ENCODE results near the gene IPP. TPM values are rescaled to one million over a fixed set of nuclear protein-coding genes. Genes with fewer than 3 reads are reported as not detected.
A peak's percentile ranks its signal among the peaks of the same experiment; 100 is the strongest.

Gene IPP
- total RNA-seq, 5 donors from 2014 or later (not counting 1 experiment from before 2014, with no cell fraction given): 10.0 to 14.8 (median 13.0) TPM

DNA sequence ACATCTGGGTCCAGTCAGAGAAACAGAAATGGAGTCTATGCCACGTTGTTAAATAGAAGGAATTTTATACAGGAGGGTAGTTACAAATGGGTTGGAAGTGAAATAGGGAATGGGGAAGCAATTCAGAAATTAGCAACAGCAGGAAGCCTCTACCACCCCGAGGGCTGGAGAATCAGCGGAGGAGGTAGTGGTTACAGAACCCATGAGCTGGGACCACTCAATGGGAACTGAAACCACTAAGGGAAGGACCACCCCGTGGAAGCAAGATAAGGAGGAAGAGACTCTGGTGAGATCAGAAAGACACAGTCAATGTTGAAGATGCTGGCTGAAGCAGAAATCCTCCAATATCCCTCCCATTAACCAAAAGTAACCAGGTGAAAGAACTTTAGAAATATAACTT lies 37.5 kb upstream of the IPP start:
- no peak overlapping the region for H3K27ac Mint-ChIP-seq
- no peaks in the 10 kb centered on the region for H3K36me3 ChIP-seq (ENCODE audit: control insufficient read depth in 2 of 2, extremely low read depth in 1 of 2, insufficient read depth in 1 of 2, low read length in 1 of 2)
- WGBS (ENCODE audit: insufficient coverage): 80% methylated on average over 1 of the region's 4 CpGs
- H3K27me3 ChIP-seq (replicated peaks in 1 of 2; ENCODE audit: control insufficient read depth in 2 of 2, extremely low read depth in 1 of 2, insufficient read depth in 2 of 2, low read length in 1 of 2): peaks cover 3 to 15% of the 10 kb centered on the region in 2 experiments
- ChIA-PET CTCF (no interaction called here), POLR2A (no interaction called here)
- ATAC-seq (replicated peaks in 1 of 4) (no peak), DNase-seq (peak in 1 of 35 experiments; percentile 7)
- H3K36me3 Mint-ChIP-seq: no peaks in the 10 kb centered on the region
- H3K9me3 Mint-ChIP-seq: no peaks in the 10 kb centered on the region
- no peaks in the 10 kb centered on the region for H3K9me3 ChIP-seq
- no peak overlapping the region for H3K4me3 Mint-ChIP-seq
- H3K27ac ChIP-seq (ENCODE audit: low read length): no peak overlapping the region
- no peak overlapping the region for H3K4me3 ChIP-seq (ENCODE audit: control insufficient read depth in 1 of 2, extremely low read depth in 1 of 2, low read length in 1 of 2)
- peaks cover 20 to 30% (median 30%) of the 10 kb centered on the region in 3 donors for H3K4me1 Mint-ChIP-seq
- H3K4me1 ChIP-seq (ENCODE audit: control insufficient read depth in 1 of 2, extremely low read depth in 1 of 2, insufficient read depth in 2 of 2, low read length in 2 of 2): peaks cover 6 to 25% of the 10 kb centered on the region in 2 experiments
- peaks cover 13 to 16% of the 10 kb centered on the region in 2 donors for H3K27me3 Mint-ChIP-seq

DNA sequence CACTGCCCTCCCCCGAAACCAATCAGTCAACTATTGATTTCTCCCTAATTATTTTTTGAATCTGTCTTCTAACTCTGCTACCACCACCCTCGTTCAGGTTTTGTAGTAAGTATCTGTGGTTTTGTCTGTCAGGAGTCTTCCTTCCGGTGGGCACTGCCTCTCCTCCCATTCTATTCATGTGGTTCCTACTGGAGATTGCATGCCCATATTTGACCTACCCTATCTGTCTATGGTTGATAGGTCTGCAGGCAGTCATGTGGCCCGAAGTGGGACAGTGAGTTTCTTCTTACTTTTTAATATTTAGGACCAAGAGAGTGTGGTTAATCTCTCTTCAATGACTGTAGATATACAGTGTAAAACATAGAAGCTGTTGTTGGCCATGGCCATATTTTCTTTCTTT lies 35.1 kb upstream of the IPP start:
- peaks cover 4 to 17% of the 10 kb centered on the region in 2 donors for H3K27me3 Mint-ChIP-seq
- DNase-seq: peak in 26 of 35 experiments; percentile 1 to 61 (median 12)
- no peak overlapping the region for H3K27ac Mint-ChIP-seq
- Histone ChIP-seq H3K4me3 (ENCODE audit: control insufficient read depth in 1 of 2, extremely low read depth in 1 of 2, low read length in 1 of 2) (peak overlapping the region; percentile 11 to 42), H3K36me3 (ENCODE audit: control insufficient read depth in 2 of 2, extremely low read depth in 1 of 2, insufficient read depth in 1 of 2, low read length in 1 of 2) (no peaks in the 10 kb centered on the region), H3K27ac (ENCODE audit: low read length) (no peak overlapping the region), H3K27me3 (replicated peaks in 1 of 2; ENCODE audit: control insufficient read depth in 2 of 2, extremely low read depth in 1 of 2, insufficient read depth in 2 of 2, low read length in 1 of 2) (peaks cover 3 to 15% of the 10 kb centered on the region in 2 experiments), H3K4me1 (ENCODE audit: control insufficient read depth in 1 of 2, extremely low read depth in 1 of 2, insufficient read depth in 2 of 2, low read length in 2 of 2) (peaks cover 6 to 25% of the 10 kb centered on the region in 2 experiments), H3K9me3 (no peaks in the 10 kb centered on the region)
- no CpG with 5 or more reads among the region's 4 CpGs for WGBS (ENCODE audit: insufficient coverage)
- CTCF ChIA-PET: no interaction called here
- peak overlapping the region; percentile 22 to 86 (median 65) for H3K4me3 Mint-ChIP-seq
- H3K4me1 Mint-ChIP-seq: peaks cover 20 to 30% (median 30%) of the 10 kb centered on the region in 3 donors
- ATAC-seq (replicated peaks in 1 of 4): peak; percentile 78 to 99 (median 99)
- no peaks in the 10 kb centered on the region for H3K9me3 Mint-ChIP-seq
- H3K36me3 Mint-ChIP-seq: no peaks in the 10 kb centered on the region
- POLR2A ChIA-PET: interaction anchor here in 1 of 2 donors (0.7 kb wide), 1 partner anchor 39 kb away, joined by 3 read pairs; no protein-coding TSS in a partner anchor

DNA sequence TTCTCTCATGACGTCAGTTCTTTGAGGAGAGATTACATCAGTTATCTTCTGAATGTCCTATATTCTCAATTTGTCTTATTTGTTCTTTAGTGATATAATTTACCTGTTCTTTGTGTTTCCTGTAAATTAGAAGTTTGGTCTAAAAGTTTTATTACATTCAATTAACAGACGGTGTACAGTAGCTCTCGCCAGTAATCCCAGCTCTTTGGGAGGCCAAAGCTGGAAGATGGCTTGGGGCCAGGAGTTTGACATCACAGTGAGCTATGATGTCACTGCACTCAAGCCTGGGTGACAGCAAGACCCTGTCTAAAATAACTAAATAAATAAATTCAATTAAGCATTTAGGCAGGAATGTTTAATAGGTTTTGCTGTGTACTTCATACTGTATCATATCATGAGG lies 25.3 kb upstream of the IPP start:
- Mint-ChIP-seq H3K27me3 (no peaks in the 10 kb centered on the region), H3K9me3 (no peaks in the 10 kb centered on the region), H3K4me3 (no peak overlapping the region), H3K27ac (no peak overlapping the region), H3K4me1 (no peaks in the 10 kb centered on the region), H3K36me3 (no peaks in the 10 kb centered on the region)
- Histone ChIP-seq H3K9me3 (no peaks in the 10 kb centered on the region), H3K27me3 (replicated peaks in 1 of 2; ENCODE audit: control insufficient read depth in 2 of 2, extremely low read depth in 1 of 2, insufficient read depth in 2 of 2, low read length in 1 of 2) (no peaks in the 10 kb centered on the region), H3K4me1 (ENCODE audit: control insufficient read depth in 1 of 2, extremely low read depth in 1 of 2, insufficient read depth in 2 of 2, low read length in 2 of 2) (no peaks in the 10 kb centered on the region), H3K27ac (ENCODE audit: low read length) (no peak overlapping the region), H3K36me3 (ENCODE audit: control insufficient read depth in 2 of 2, extremely low read depth in 1 of 2, insufficient read depth in 1 of 2, low read length in 1 of 2) (no peaks in the 10 kb centered on the region), H3K4me3 (ENCODE audit: control insufficient read depth in 1 of 2, extremely low read depth in 1 of 2, low read length in 1 of 2) (no peak overlapping the region)
- no CpG with 5 or more reads among the region's 3 CpGs for WGBS (ENCODE audit: insufficient coverage)
- no peak for ATAC-seq (replicated peaks in 1 of 4)
- ChIA-PET POLR2A (no interaction called here), CTCF (no interaction called here)
- no peak for DNase-seq

DNA sequence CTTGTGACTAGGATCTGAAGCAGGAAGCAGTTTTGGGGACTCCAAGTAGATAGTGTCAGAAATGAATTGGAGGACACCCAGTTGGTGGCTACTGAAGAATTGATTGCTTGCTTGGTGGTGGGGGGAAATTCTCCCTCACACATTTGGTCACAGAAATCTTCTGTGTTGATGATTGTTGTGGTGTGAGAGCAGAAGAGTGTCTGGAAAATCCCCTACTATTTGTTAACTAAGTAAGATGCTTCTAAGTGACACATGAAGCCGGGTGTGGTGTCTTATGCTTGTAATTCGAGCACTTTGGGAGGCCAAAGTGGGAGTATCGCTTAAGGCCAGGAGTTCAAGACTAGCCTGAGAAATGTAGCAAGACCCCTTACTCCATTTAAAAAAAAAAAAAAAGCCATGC lies 22.5 kb upstream of the IPP start:
- Mint-ChIP-seq H3K4me3 (no peak overlapping the region), H3K36me3 (no peaks in the 10 kb centered on the region), H3K27me3 (no peaks in the 10 kb centered on the region), H3K9me3 (no peaks in the 10 kb centered on the region), H3K4me1 (no peaks in the 10 kb centered on the region), H3K27ac (no peak overlapping the region)
- no CpG with 5 or more reads among the region's 3 CpGs for WGBS (ENCODE audit: insufficient coverage)
- no peak overlapping the region for H3K4me3 ChIP-seq (ENCODE audit: control insufficient read depth in 1 of 2, extremely low read depth in 1 of 2, low read length in 1 of 2)
- H3K27ac ChIP-seq (ENCODE audit: low read length): no peak overlapping the region
- ChIA-PET POLR2A (no interaction called here), CTCF (no interaction called here)
- no peaks in the 10 kb centered on the region for H3K4me1 ChIP-seq (ENCODE audit: control insufficient read depth in 1 of 2, extremely low read depth in 1 of 2, insufficient read depth in 2 of 2, low read length in 2 of 2)
- ATAC-seq (replicated peaks in 1 of 4) (no peak), DNase-seq (no peak)
- H3K9me3 ChIP-seq: no peaks in the 10 kb centered on the region
- H3K36me3 ChIP-seq (ENCODE audit: control insufficient read depth in 2 of 2, extremely low read depth in 1 of 2, insufficient read depth in 1 of 2, low read length in 1 of 2): no peaks in the 10 kb centered on the region
- H3K27me3 ChIP-seq (replicated peaks in 1 of 2; ENCODE audit: control insufficient read depth in 2 of 2, extremely low read depth in 1 of 2, insufficient read depth in 2 of 2, low read length in 1 of 2): no peaks in the 10 kb centered on the region

DNA sequence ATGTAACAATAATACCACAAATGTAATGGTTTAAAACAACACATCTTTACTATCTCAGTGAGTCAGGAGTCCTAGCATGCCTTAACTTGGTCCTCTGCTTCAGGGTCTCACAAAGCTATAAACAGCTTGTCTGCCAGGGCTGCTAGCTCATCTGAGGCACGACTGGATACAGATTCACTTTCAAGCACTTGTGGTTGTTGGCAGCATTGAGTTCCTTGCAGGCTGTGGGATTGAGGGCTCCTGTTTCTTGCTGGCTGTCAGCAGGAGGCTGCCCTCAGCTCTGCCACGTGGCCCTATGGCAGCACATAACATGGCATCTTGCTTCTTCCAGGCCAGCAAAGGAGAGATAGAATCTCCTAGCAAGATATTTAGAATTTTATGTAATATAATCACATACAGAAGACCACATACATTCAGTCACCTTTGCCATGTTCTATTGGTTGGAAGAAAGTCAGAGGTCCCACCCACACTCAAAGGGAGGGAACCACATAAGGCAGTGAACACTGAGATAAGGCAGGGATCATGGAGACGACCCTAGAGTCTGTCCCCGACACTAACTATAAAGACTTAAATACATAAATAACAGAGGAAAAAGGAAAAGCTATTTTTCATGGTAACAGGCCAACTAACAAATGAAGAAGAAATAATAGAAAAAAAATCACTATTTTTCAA lies 18.9 kb upstream of the IPP start:
- Histone ChIP-seq H3K9me3 (no peaks in the 10 kb centered on the region), H3K4me1 (ENCODE audit: control insufficient read depth in 1 of 2, extremely low read depth in 1 of 2, insufficient read depth in 2 of 2, low read length in 2 of 2) (no peaks in the 10 kb centered on the region), H3K36me3 (ENCODE audit: control insufficient read depth in 2 of 2, extremely low read depth in 1 of 2, insufficient read depth in 1 of 2, low read length in 1 of 2) (no peaks in the 10 kb centered on the region), H3K27ac (ENCODE audit: low read length) (no peak overlapping the region), H3K27me3 (replicated peaks in 1 of 2; ENCODE audit: control insufficient read depth in 2 of 2, extremely low read depth in 1 of 2, insufficient read depth in 2 of 2, low read length in 1 of 2) (no peaks in the 10 kb centered on the region), H3K4me3 (ENCODE audit: control insufficient read depth in 1 of 2, extremely low read depth in 1 of 2, low read length in 1 of 2) (no peak overlapping the region)
- H3K27me3 Mint-ChIP-seq: no peaks in the 10 kb centered on the region
- H3K36me3 Mint-ChIP-seq: no peaks in the 10 kb centered on the region
- no peak for DNase-seq
- ChIA-PET CTCF (no interaction called here), POLR2A (no interaction called here)
- H3K4me3 Mint-ChIP-seq: no peak overlapping the region
- H3K9me3 Mint-ChIP-seq: no peaks in the 10 kb centered on the region
- H3K27ac Mint-ChIP-seq: no peak overlapping the region
- H3K4me1 Mint-ChIP-seq: no peaks in the 10 kb centered on the region
- WGBS (ENCODE audit: insufficient coverage): 67% methylated on average over 1 of the region's 4 CpGs
- no peak for ATAC-seq (replicated peaks in 1 of 4)

DNA sequence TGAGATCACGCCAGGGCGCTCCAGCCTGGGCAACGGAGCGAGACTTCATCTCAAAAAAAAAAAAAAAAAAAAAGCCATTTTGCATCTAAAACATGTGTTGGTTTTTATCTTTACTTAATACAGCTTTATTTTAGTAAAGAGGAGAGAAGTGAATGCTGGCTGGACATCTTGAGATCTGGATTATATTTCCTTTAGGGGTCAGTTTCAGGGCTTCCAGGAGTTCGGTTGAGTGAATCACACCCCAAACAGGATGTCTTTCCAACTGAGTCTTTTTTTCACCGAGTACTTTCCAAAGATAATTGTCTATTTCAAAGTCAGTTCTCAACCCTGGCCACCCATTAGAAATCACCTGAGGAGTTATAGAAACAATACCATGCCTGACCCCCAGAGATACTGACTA lies 16.6 kb upstream of the IPP start:
- Mint-ChIP-seq H3K36me3 (no peaks in the 10 kb centered on the region), H3K27me3 (no peaks in the 10 kb centered on the region), H3K4me1 (no peaks in the 10 kb centered on the region), H3K27ac (no peak overlapping the region), H3K4me3 (no peak overlapping the region), H3K9me3 (no peaks in the 10 kb centered on the region)
- Histone ChIP-seq H3K27me3 (replicated peaks in 1 of 2; ENCODE audit: control insufficient read depth in 2 of 2, extremely low read depth in 1 of 2, insufficient read depth in 2 of 2, low read length in 1 of 2) (no peaks in the 10 kb centered on the region), H3K27ac (ENCODE audit: low read length) (no peak overlapping the region), H3K4me1 (ENCODE audit: control insufficient read depth in 1 of 2, extremely low read depth in 1 of 2, insufficient read depth in 2 of 2, low read length in 2 of 2) (no peaks in the 10 kb centered on the region), H3K9me3 (no peaks in the 10 kb centered on the region), H3K36me3 (ENCODE audit: control insufficient read depth in 2 of 2, extremely low read depth in 1 of 2, insufficient read depth in 1 of 2, low read length in 1 of 2) (no peaks in the 10 kb centered on the region), H3K4me3 (ENCODE audit: control insufficient read depth in 1 of 2, extremely low read depth in 1 of 2, low read length in 1 of 2) (no peak overlapping the region)
- no peak for ATAC-seq (replicated peaks in 1 of 4)
- ChIA-PET POLR2A (no interaction called here), CTCF (no interaction called here)
- no CpG with 5 or more reads among the region's 6 CpGs for WGBS (ENCODE audit: insufficient coverage)
- no peak for DNase-seq
